Spinal cord (tissue), 10 donors: ENCODE data around the gene MYRFL. TPM values are rescaled to one million over a fixed set of nuclear protein-coding genes. Genes with fewer than 3 reads are reported as not detected.

Source experiments
- DNase-seq, 6 donors: peaks; one replicate each; pipeline versions ENCODE4 v3.0.0 to v3.0.0-alpha.2; 2013 to 2015; ENCODE audit warnings: low spot score in 6 of 6, low read depth in 4 of 6
- H3K27ac ChIP-seq: one replicate; pipeline ENCODE4 v1.5.1; 2013; ENCODE audit warnings: low read depth, low read length, control low read depth
- H3K27me3 ChIP-seq: one replicate; pipeline ENCODE4 v1.6.1; 2013; ENCODE audit warnings: low read length; ENCODE audit not compliant: control insufficient read depth, insufficient read depth
- H3K36me3 ChIP-seq: one replicate; pipeline ENCODE4 v1.6.1; 2013; ENCODE audit warnings: low read length; ENCODE audit not compliant: control insufficient read depth, insufficient read depth
- H3K4me1 ChIP-seq: one replicate; pipeline ENCODE4 v1.6.1; 2013; ENCODE audit warnings: low read length; ENCODE audit not compliant: control insufficient read depth, insufficient read depth
- H3K4me3 ChIP-seq: one replicate; pipeline ENCODE4 v1.5.1; 2013; ENCODE audit warnings: low read depth, low read length, control low read depth
- H3K9me3 ChIP-seq: one replicate; pipeline ENCODE4 v1.6.1; 2013; ENCODE audit warnings: low read length; ENCODE audit not compliant: control insufficient read depth, insufficient read depth
- WGBS: methylation state at CpG from one replicate; pipeline ENCODE4 v1.1.5; 2013; ENCODE audit warnings: missing lambda C conversion rate; ENCODE audit not compliant: insufficient coverage; 5-methylcytosine and 5-hydroxymethylcytosine counted together
- polyA plus RNA-seq, 2 donors: library from polyadenylated mRNA; unstranded; fragments of 120-200 nt; gene quantifications; one replicate each; pipeline ENCODE4 v1.2.1, GENCODE V29; 2013; ENCODE audit not compliant: insufficient read length in 2 of 2
- total RNA-seq, 2 donors: library from RNA; depleted of rRNA in 1 of 2; stranded (reverse); fragments of 120-200 nt in 1 of 2; fragments of >200 nt in 1 of 2; gene quantifications; one replicate each; pipeline versions ENCODE4 v1.2.3 to v1.2.4, GENCODE V29; 2013 to 2014
- donor health status: healthy.

MYRFL gene
- total and polyA plus RNA-seq, 4 donors, result 0.32 to 1.1 (median 0.51) TPM

GRCh38 chr12:70002097-70002911, 177.3 kb downstream of the MYRFL start:
- DNase-seq, result peak in 2 of 6 donors; percentile 2 to 66
- Histone ChIP-seq H3K27ac (no peak overlapping the region), H3K36me3 (no peaks in the 10 kb centered on the region), H3K27me3 (no peaks in the 10 kb centered on the region), H3K4me3 (no peak overlapping the region), H3K9me3 (no peaks in the 10 kb centered on the region), H3K4me1 (no peaks in the 10 kb centered on the region)
- WGBS, result 41% methylated on average over 1 of the region's 3 CpGs

- Histone ChIP-seq H3K27me3 (no peaks in the 10 kb centered on the region), H3K36me3 (no peaks in the 10 kb centered on the region), H3K4me3 (no peak overlapping the region), H3K27ac (no peak overlapping the region), H3K4me1 (no peaks in the 10 kb centered on the region), H3K9me3 (no peaks in the 10 kb centered on the region)
- no peak for DNase-seq
- no CpG with 5 or more reads among the region's 6 CpGs for WGBS
Observed at GRCh38 chr12:70002912-70003255, 177.9 kb downstream of the MYRFL start.

GRCh38 chr12:70005864-70006618, 181.0 kb downstream of the MYRFL start:
- H3K27ac ChIP-seq, result no peak overlapping the region
- no peak overlapping the region for H3K4me3 ChIP-seq
- H3K27me3 ChIP-seq, result no peaks in the 10 kb centered on the region
- 54% methylated on average over 2 of the region's 2 CpGs for WGBS
- DNase-seq, result no peak
- no peaks in the 10 kb centered on the region for H3K4me1 ChIP-seq
- peaks cover 6% of the 10 kb centered on the region for H3K9me3 ChIP-seq
- no peaks in the 10 kb centered on the region for H3K36me3 ChIP-seq

DNA sequence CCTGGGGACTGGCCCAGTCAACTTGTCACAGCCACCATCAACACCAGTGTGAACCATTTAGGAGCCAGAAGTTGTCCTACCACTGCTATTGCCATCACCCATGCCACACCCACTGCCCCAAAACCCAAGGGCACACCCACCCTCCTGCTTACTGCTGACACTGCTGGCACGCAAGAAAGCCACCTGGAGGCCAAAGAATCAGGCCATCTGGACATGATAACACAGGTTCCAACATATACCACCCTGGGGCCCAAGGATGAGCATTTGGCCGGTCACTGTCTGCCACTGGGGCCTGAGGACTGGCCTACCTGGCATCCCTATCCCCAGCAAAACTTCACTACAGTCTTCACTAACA, 181.6 kb downstream of the MYRFL start:
- H3K36me3 ChIP-seq, result no peaks in the 10 kb centered on the region
- H3K27ac ChIP-seq, result no peak overlapping the region
- no peaks in the 10 kb centered on the region for H3K4me1 ChIP-seq
- no peaks in the 10 kb centered on the region for H3K27me3 ChIP-seq
- DNase-seq, result no peak
- 46% methylated on average over 2 of the region's 2 CpGs for WGBS
- peaks cover 6% of the 10 kb centered on the region for H3K9me3 ChIP-seq
- no peak overlapping the region for H3K4me3 ChIP-seq

- Histone ChIP-seq H3K36me3 (no peaks in the 10 kb centered on the region), H3K4me1 (no peaks in the 10 kb centered on the region), H3K9me3 (peaks cover 6% of the 10 kb centered on the region), H3K27me3 (no peaks in the 10 kb centered on the region), H3K27ac (no peak overlapping the region), H3K4me3 (no peak overlapping the region)
- no CpG with 5 or more reads among the region's 2 CpGs for WGBS
- no peak for DNase-seq
Observed at GRCh38 chr12:70007687-70008086, 182.7 kb downstream of the MYRFL start.

Other genes starting within 250 kb of the MYRFL start
- gene CCT2, start 239.8 kb upstream of the MYRFL start, total RNA-seq, result 100 to 1,000 TPM; 207 to 220 TPM
- gene CCT2, start 239.8 kb upstream of the MYRFL start, polyA plus RNA-seq, result 100 to 1,000 TPM; 207 to 208 TPM
- gene LRRC10, start 214.3 kb upstream of the MYRFL start, total RNA-seq, result not detected
- under 1 TPM in 1 of 2 donors, not detected in 1; 0.06 TPM for gene LRRC10, start 214.3 kb upstream of the MYRFL start, polyA plus RNA-seq
- gene BEST3, start 125.9 kb upstream of the MYRFL start, total RNA-seq, result 1 to 10 TPM in 1 of 2 donors, under 1 TPM in 1; 0.83 to 1.7 TPM
- gene BEST3, start 125.9 kb upstream of the MYRFL start, polyA plus RNA-seq, result 1 to 10 TPM; 2.2 to 2.6 TPM
- 10 to 100 TPM; 28.7 to 39.5 TPM for gene RAB3IP, start 86.4 kb upstream of the MYRFL start, total RNA-seq
- gene RAB3IP, start 86.4 kb upstream of the MYRFL start, polyA plus RNA-seq, result 10 to 100 TPM; 26.0 to 28.4 TPM